ENCODE data around the gene OLFM4.

The OLFM4 gene

GRCh38 chr13:53014495-53015443 lies 13.8 kb upstream of the OLFM4 start:
- no peak for DNase-seq

- DNase-seq = no peak
Observed at GRCh38 chr13:53015971-53016370, 12.6 kb upstream of the OLFM4 start.

DNA sequence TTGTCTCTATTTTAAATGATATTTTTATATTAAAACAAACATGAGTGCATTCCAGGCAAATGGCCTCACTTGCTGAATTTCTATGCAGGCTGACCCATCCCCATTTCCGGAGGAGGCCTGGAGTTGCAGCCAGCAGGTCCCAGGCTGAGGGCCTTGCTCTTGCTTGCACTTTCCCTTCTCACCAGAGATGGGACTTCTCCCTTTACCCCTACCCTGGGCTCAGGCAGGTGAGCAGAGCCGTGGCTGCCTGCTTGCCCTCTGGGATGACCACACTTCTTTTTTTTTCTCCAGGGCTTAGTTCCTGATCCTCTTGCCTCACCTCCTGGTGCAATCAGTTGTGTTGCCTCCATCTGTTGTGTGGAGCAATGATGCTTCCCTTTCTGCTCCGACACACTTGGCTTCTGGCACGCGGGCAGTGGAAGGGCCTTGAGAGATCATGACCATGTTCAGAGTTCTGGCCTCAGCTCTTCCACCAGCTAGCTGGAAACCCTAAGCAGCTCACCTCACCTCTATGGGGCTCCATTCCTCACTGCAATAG lies 11.1 kb upstream of the OLFM4 start:
- no peak for DNase-seq

DNA sequence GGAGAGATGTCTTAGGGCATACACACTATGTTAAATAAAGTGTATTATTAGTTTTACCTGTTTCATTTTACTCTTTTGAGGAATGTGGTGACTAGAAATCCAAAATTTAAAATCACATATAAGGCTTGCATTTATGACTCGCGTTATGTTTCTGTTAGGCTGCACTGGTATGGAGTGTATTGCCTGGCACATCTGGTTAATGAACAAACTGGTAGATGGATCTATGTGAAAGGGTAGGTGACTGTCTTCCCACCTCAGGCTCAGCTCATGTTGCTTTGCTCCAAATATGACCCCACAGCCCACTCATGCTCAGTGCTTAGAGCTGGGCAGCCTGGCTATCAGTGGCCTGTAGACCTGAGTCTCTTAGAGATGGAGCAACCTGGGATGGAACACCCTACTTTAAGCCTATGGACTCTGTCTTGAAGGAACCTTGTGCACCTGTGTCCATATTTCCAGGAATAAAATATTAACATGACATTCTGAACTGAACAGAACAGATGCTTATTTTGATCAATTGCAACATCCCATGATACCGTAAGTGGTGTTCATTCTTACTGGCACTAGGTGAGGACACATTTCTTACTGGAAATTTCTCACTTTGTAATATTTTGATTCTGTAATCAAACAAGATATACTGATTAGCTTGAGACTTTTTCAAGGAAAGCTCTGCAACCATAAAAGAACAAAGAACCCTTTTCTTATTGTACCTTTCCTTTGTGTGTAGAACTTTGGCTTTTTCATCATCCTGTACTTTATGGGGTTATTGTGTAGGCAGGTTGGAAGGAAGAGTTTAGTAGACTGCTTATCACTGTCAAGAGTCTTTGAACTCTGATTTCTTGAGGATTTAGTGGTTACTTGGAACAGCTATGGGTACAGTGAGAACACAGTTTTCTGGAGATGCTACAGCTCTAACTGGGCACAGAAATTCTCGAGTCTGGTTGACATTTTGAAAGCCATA lies 9.6 kb upstream of the OLFM4 start:
- no peak for DNase-seq

DNA sequence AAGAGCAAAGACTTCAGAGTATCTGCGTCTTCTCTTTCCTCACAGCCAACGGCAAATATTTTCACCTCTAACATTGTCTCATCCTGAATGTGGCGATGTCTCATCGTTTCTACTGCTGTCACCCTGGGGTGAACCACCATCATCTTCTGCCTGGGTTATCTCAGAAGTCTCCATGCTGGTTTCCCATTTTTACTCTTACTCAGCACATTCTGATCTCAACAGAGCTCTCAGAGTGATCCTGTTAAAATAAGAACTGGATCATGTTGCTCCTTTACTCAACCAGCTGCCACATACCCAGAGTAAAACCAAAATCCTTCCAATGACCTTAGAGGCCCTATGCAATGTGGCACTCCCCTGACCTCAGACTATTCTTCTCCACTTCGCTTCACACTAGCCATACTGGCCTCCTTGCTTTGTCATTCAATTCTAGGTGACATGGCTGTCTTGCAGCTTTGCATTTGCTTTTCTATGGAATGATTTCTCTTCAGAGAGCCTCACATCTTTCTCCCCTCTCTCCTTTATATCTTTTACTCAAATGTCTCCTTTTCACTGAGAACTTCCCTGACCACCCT lies 7.8 kb upstream of the OLFM4 start:
- no peak for DNase-seq

- no peak for DNase-seq
Observed at GRCh38 chr13:53023246-53023645, 5.4 kb upstream of the OLFM4 start.

DNA sequence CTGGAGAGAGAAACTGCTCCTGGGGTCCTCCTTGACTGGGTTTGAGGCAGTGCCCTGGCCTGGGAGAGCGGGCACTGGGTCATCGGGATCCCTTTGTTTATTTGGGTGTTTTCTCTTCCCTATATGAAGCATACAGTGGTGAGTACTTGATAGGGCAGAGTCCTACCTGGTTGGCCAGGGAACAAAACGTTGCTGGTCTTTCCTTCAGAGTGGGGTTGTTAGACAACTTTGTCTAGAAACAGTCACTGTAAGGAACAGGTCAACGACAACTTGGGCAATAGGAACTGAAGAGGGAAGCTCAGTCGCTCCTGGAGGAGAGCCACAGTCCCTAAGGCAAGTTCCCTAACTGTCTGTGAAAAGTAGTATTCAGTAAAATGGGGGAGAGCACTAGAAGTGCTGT lies 550 bp upstream of the OLFM4 start:
- no peak for DNase-seq

- DNase-seq = no peak
Observed at GRCh38 chr13:53032849-53033248, 4.2 kb downstream of the OLFM4 start.

- no peak for DNase-seq
Observed at GRCh38 chr13:53038993-53039392, 10.4 kb downstream of the OLFM4 start.

DNA sequence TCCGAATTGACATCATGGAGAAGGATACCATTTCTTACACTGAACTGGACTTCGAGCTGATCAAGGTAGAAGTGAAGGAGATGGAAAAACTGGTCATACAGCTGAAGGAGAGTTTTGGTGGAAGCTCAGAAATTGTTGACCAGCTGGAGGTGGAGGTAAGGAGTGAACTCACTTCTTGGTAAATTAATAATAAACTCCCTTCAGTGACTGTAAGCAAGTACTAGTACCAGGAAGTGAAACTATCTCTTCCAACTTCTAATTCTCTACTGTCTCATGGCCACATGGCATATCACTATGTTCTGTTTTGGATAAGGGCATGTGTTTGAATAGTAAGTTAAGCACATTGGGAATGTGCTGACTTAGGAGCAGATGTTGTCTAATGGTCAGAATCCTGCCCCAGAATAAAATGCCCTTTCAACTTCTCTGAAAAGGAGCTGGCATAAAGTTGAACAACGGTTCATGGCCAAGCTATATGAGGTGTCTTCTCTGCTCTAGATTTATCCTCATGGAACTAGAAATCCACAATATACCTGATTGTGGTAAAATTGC lies 13.4 kb downstream of the OLFM4 start:
- DNase-seq = no peak

GRCh38 chr13:53042877-53043276 lies 14.3 kb downstream of the OLFM4 start:
- DNase-seq = no peak

GRCh38 chr13:53043398-53043797 lies 14.8 kb downstream of the OLFM4 start:
- no peak for DNase-seq

GRCh38 chr13:53045189-53045588 lies 16.6 kb downstream of the OLFM4 start:
- DNase-seq = no peak

GRCh38 chr13:53048880-53049279 lies 20.3 kb downstream of the OLFM4 start:
- DNase-seq = no peak

DNA sequence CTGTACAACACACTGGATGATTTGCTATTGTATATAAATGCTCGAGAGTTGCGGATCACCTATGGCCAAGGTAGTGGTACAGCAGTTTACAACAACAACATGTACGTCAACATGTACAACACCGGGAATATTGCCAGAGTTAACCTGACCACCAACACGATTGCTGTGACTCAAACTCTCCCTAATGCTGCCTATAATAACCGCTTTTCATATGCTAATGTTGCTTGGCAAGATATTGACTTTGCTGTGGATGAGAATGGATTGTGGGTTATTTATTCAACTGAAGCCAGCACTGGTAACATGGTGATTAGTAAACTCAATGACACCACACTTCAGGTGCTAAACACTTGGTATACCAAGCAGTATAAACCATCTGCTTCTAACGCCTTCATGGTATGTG lies 21.5 kb downstream of the OLFM4 start:
- no peak for DNase-seq

DNA sequence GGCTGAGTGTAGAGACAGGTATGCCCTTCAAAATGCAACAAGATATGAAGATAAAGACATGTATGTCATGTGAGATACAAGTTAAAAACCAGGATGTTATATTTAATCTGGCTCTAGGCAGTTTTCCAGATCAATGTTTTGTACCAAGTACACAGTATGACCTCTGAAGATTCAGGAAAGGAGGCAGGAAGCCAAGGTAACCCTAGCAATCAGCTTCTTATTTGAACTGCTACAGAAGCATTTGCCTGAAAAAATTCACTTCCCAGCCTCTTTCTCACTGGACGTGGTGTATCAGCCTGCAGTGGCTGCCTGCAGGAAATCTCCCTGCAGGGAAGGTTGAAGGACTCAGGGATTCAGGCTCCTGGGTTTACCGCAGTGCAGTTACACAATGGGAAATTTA lies 24.1 kb downstream of the OLFM4 start:
- no peak for DNase-seq

DNA sequence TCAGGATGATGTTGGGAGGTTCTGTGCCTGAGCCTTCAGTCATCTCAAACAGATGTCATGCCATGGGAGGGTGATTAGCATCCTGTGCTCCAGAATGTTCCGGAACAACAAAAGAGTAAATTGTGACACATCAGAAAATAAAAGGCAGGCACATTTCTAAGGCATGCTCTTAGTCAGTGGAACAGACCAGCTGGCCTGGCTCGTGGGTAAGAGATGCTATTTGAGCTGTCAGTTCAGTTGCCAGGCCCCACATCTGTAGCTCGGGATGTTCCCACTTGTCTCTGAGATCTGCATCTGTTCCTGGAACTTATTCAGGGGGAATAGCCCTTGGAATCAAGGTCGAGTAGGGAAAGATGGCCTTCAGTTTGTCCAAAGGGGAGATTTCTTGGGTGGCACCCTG lies 26.0 kb downstream of the OLFM4 start:
- no peak for DNase-seq

DNA sequence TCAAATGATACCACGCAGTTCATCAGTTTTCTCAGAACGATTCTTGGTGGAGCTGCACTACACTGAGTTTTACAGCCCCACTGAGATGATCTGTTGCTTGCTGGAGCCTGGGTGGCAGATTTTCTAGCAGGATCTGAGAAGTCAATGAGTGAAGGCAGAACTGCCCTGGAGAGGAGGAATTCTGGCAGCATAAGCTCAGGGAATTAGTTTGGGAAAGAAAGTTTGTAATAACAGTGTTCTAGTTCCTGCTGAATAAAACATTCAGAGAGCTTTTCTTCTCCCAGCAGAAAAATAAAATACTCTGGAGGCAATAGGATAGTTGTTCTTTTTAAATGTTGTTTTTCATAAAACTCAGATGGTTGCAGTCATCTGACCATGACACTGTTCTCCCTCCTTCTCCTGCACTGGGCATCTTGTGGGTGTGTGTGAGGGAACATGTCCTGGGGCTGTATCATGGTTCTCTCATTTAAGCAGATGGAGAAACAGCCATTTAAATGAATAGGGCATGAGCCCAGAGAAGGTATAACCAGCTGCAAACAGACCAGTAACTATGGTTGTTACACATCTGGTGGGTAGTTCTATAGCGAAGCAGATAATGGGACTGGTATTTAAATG lies 29.6 kb downstream of the OLFM4 start:
- no peak for DNase-seq

DNA sequence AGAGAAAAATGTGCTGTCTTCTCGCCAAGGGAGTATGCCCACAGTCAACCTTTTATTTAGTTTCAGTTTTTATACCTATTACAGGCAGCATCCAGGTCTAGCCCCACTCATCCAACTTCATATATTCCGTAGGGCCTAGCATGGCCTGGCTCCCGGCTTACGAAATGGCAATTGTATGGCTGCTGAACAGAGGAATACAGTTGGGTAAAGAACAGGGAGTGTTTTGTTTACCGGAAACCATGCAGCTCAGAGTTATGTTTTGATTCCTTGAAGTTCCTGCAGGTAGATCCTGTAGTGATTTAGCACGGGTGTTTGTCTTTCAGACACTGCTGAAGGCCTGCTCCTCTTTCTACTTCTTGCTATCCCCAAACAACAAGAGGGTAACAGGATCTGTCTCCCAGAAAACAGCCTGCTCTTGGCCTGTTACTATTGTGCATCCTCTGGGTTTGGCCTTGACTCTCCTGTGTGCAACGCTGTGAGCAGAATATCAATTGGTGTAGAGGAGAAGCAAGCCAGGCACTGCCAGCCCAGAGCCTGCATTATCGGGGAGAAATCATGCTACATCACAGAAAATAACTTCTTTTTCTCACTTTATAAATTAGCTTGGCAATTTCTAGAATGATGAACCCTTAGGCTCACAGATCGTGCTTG lies 32.4 kb downstream of the OLFM4 start:
- no peak for DNase-seq

DNA sequence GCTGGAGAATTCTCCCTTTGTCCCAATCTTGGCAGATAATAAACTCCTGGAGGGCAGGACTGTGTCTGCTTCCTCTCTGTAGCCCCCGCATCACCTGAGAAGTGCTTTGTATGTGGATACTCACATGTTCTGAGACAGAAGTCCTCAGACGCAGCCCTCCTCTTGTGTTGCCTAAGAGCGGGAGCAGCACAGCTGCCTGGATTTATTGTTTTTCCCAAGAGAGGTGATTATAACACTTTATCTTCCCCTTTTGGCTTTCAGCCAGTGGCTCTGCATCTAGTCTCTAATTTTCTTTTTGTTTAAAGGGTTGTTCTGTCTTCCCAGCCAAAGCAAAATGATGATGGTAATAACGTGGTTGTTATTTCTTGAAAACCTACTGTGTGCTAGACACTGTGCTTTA lies 36.1 kb downstream of the OLFM4 start:
- peak; percentile 86 for DNase-seq

DNA sequence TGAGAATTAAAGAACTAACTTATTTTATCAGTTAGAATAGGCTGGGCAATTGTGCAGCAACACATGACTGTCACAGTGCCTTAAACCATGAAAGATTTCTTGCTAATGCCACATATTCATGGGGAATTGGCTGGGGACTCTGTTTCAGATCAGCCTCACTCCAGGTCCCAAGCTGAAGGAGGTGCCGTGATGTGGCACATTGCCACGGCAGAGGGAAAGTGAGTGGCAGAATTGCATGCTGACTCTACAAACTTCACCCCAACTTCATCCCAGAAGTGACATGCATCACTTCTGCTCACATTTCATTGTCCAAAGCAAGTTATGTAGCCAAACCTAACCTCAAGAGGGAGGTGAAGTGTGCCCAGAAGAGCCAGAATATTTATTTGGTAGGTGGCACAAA lies 37.8 kb downstream of the OLFM4 start:
- no peak for DNase-seq

Data from NCI-H524 treated with DMSO at 0.1 percent for 48 hours (cell line).